Measurements from ENCODE around the gene FPGT.
A peak's percentile ranks its signal among the peaks of the same experiment; 100 is the strongest.
"Not testable (repeated sequence)": the region's sequence is repeated elsewhere in the genome, so short reads cannot be mapped to it uniquely, and the experiment has no call there.

Gene FPGT

DNA sequence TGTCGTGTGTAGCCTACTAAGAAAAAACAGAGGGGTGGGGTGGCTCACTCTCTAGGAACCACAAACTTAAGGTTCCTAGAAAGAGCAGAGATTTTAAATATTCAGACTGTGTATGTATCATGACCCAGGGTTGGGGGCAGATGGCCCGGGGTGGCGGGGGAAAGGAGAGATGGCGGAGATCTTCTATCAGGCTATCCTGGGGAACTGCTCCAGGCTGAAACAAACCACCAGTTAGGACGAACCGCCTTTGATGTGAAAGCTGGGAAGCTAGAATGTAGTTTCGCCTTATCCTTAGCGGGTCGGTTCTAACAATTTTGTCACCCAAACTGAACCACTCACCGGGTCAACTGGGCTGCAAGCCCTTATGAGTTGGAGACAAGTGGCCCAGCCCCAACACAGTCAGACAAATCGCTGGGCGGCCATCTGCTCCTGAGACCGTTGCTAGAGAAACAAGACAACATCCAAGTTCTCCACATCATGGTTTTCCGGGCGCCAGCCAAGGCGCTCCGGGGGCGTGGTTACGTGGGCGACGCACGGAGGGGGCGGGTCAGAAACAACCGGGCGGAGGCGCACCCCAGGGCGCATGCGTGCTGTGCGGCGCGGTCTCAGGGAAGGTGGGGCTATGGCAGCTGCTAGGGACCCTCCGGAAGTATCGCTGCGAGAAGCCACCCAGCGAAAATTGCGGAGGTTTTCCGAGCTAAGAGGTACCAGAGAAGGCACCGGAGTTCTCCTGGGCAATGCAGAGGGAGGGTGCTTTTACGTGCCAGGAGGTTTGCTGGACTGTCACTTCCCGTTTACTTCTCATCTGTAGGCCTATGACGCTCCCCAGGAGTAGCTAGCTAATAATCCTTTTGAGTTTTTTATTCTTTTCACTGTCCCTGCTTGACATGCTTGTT is at the start of gene FPGT, which contains the start of gene LRRIQ3:
TSS of gene FPGT (plus strand) at position 586 of the 896 bp plus-strand sequence. CDS start at position 623, 37 bp downstream.
TSS of gene LRRIQ3 (minus strand) at position 520 of the 896 bp plus-strand sequence. CDS start 14,492 bp downstream, outside the sequence.
- DNase-seq (ENCODE audit: low read depth): peak; percentile 93

DNA sequence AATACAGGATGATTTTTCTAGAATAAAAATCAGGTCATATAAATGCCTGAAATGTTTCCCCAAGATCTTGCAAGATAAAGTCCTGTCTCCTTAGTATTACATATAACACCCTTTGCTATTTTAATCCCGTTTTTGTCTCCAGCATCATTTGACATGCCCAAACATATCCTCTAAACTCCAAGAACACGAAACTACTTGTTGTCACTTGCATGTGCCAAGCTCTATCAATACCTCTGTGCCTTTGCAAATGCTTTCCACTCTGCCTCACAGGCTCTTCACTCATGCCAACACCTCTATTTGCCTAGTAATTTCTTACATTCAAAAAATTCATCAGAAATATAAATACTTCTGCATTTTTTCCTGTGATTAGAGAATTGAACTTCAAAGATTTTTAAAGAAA is 38.0 kb upstream of the FPGT start:
- no peak for DNase-seq (ENCODE audit: low read depth)

DNA sequence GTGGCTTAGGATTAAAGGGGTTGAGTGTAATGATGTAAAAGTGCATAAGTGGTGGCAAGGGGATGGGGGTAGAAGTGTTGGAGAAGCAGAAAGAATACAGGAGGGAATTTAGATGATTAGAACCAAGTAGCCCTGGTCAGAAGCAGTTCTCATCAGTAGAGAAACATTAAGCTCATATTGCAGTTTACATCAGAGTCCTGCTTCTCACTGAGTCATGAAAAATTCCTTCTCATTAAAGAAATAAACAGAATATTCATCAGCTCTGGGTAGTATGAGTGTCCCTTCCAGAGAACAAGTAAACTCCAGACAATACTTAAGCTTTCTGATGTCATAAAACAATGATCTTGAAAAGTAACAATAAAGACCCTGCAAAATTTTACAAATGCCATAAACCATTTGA is 36.5 kb upstream of the FPGT start:
- no peak for DNase-seq (ENCODE audit: low read depth)

DNA sequence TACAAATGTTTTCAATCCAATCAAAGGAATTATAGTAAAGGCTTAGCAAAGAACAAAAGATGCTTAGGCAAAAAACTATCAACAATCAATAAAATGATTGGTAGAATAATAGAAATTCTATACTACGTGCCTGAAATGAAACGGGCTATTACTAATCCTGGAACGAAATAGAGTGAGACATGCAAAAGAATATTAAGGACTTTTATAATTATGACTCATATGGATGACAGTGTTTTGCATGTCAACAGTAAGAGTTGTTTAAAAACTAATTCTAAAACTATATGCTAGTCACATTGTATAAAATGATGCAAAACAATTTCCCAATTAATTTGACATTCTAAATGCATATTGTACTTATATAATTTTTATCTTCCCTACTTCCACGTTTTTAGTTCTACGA is 35.7 kb upstream of the FPGT start:
- DNase-seq (ENCODE audit: low read depth): no peak

DNA sequence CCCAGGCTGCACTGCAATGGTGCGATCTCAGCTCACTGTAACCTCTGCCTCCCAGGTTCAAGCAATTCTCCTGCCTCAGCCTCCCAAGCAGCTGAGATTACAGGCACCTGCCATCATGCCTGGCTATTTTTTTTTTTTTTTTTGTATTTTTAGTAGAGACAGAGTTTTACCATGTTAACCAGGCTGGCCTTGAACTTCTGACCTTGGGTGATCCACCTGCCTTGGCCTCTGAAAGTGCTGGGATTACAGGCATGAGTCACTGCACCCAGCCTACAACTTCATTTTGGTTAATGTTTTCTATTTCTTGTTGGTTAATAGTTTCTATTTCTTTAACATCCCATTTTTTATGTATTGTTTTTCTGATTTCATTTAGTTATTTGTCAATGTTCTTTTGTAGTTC is 23.6 kb upstream of the FPGT start:
- DNase-seq (ENCODE audit: low read depth): not testable (repeated sequence)

DNA sequence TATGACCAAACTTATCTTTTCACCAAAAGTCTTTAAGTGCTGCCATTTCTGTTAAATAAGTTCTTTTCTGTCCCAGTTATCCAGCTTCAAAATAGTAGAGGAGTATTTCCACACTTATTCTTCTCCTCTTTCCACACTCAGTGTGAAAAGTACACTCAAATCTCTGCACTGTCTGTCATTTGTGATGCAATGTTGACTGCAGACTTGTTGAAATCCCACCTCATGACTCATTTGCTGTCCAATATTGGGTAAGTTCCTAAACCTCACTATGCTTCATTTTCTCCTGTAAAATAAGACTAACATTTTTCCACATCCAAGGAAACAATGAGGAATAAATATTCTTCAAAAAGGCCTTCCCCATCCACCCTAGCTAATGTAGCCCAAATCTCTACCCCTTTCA is 17.6 kb upstream of the FPGT start:
- no peak for DNase-seq (ENCODE audit: low read depth)

DNA sequence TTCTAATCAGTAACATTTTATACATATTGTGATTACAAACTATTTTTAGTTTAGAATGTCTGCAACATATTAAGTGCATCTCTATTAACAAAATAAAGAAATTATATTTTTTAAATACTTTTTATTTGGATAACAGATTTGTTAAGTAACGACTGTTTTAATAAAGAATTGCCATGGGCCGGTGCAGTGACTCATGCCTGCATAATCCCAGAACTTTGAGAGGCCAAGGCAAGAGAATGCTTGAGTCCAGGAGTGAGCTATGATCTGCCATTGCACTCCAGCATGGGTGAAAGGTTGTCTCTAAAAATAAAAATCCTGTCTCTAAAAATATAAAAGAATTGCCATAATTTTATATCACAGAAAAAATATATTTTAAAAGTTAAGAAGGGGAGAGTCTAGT is 4.1 kb upstream of the FPGT start:
- DNase-seq (ENCODE audit: low read depth): no peak

DNA sequence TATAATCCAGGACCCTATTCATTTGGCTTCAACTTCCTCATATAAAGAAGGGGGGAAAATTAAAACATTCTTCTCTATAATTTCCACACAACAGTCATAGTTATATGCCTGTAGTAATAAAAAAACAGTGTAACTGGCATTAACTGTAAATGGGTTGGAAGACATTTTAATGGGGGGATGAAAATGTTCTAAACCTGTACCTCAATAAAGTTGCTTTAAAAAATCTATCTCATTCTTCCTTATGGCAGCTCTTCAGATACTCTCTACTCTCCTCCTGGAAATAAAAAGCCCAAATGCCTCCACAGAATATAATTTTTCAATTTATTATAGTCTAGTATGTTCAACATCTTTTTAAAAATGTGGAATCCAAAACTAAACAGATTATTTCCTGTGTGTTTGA is 2.7 kb upstream of the FPGT start:
- DNase-seq (ENCODE audit: low read depth): no peak

DNA sequence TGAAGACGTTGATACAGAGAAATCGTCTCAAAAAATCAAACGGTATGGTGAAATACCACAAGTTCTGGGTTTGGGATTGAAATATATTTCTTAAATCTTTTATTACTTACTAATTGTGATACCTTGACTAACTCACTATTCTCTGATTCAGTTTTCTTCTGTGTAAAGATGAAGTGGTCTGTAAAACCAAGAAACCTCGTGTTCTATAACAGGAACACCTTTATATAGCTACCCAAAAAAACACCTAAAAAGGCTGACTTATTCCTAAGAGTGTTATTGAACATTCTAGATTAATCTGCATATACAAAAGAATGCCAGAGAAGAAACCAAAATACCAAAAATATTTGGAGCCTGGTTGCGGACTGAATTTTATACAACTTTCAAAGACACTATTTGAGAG is 787 bp upstream of the FPGT start:
- no peak for DNase-seq (ENCODE audit: low read depth)

DNA sequence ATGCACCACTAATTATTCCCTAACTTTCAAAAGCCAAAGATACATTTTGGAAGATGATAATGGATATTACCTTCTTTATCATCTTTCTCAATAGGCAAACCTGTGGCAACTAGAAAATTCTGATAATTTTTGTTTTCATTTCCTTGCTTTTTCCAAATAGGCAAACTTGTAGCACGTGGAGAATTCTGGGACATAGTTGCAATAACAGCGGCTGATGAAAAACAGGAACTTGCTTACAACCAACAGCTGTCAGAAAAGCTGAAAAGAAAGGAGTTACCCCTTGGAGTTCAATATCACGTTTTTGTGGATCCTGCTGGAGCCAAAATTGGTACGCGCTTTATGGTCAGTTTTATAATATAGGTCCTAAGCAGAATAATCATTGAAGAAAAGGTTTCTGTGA is 1.5 kb downstream of the FPGT start:
- no peak for DNase-seq (ENCODE audit: low read depth)

DNA sequence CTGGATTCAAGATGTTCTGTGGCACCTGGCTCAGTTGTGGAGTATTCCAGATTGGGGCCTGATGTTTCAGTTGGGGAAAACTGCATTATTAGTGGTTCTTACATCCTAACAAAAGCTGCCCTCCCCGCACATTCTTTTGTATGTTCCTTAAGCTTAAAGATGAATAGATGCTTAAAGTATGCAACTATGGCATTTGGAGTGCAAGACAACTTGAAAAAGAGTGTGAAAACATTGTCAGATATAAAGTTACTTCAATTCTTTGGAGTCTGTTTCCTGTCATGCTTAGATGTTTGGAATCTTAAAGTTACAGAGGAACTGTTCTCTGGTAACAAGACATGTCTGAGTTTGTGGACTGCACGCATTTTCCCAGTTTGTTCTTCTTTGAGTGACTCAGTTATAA is 7.2 kb downstream of the FPGT start:
- no peak for DNase-seq (ENCODE audit: low read depth)

DNA sequence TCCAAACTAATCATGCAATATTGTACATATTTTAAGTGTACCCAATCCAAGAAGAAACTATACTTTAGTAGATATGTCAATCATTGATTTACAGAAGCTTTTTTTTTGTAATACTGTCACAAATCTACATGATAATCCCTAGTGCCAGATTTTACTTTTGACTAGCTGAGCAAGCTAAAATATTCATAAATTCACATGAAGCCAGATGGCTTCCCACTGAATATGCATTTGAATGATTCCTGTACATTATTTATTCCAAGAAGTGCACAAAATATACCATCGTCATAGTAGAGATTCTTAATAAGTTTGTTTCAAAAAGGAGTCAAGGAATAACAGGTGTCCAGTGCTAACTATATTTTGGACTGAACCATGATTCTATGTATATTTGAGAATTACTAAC is 17.2 kb downstream of the FPGT start:
- no peak for DNase-seq (ENCODE audit: low read depth)

DNA sequence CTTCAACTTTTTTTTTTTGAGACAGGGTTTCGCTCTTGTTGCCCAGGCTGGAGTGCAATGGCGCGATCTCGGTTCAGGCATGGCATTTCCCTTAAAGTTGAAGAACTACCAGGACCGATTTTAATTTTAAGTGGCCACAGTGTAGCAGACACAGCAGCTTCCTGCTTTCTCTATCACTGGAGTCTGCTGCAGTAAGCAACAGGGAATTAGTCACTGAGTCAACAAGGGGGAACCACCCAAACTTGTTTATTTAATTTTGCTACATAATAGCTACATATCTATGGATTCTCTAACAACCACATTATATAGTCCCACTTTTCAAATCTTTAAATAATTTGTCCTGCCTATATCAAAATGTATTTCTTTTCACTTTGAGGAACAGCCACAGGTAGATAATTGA is 24.7 kb downstream of the FPGT start:
- DNase-seq (ENCODE audit: low read depth): no peak

DNA sequence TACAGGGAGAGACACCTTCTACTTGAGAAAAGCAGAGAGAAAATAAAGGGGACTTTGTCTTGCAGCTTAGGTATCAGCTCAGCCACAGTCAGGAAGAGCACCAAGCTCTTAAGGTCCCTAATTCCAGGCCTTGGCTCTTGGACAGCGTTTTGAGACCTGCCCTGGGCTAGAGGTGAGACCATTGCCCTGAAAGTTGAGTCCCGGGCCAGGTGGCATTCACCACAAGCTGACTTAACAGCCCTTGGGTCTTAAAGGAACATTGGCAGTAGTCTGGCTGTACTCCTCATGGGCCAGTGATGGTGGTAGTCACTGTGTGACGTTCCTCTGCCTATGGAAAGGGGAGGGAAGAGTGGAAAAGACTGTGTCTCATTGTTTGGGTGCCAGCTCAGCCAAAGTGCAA is 25.4 kb downstream of the FPGT start:
- no peak for DNase-seq (ENCODE audit: low read depth)

DNA sequence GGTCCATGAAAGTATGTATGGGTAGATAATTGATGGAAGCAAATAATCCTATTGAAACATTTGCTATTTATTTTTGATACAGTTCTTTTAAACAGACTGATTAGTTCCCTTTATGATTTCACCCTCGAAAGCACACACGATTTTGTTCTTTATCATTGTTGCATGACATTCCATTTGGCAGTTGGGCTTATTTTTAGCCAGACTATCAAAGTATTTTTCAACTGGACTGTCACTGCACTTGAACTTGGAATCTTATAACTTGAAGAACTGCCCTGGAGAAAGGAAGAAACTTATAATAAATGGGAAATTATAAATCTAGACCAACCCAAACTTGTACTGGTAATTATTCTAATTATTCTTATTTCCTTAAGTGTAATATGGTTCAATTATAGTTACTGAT is 37.1 kb downstream of the FPGT start, which contains the start of gene TNNI3K:
TSS of gene TNNI3K (plus strand) at position 235 of the 400 bp plus-strand sequence. CDS start at position 300, 65 bp downstream.
- no peak for DNase-seq (ENCODE audit: low read depth)

DNA sequence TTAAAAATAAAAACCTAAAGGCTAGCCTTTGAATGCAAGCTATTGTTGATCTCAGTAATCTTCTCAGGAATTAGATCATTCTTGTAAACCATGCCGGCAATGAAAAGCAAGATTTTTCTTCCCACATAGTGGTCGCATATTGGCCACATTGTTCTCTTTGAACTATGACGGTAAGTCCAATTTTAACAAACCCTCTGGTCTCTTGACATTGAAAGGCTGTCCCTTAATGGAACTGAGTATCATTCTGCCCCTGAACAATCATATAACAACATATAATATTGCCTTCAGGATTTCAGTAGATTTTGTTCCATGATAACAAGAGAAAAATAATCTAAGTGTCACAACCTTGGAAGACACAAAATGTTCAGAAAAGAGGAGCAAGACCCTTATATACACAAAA is 38.4 kb downstream of the FPGT start:
- no peak for DNase-seq (ENCODE audit: low read depth)

DNA sequence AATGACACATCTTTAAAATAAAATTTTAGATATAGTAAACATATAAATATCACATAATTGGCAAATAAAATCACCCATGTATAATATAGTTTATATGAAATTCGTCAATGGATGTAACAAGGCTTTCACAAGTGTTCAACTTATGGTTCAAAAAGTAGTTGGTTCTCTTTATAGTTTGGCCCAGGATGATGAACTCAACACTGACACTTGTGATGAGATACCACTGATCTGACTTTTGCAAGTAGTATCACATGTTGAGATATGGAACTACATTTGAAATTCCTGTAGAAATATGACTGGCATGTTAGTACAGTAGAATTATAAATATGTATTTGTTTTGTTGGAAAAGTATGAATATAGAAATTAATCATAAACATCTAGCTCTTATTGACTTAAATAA is 39.0 kb downstream of the FPGT start:
- DNase-seq (ENCODE audit: low read depth): no peak

DNA sequence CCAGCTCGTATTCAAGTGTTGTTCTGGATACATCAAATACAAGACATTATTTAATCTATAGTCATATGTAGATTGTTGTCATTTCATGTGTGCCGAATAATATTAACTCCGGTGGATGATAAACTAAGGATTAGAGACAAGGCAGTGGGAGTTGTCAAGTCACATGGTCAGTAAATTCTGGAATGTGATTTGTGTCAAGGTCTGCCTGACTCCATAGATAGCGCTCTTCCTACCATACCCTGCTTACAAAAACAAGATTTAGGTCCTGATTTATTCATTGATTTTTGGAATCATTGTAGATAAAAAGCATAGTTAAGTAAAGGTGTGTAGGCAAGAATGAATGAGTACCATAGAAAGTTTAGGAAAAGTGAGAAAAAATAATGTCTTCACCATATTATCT is 39.7 kb downstream of the FPGT start:
- DNase-seq (ENCODE audit: low read depth): no peak

DNA sequence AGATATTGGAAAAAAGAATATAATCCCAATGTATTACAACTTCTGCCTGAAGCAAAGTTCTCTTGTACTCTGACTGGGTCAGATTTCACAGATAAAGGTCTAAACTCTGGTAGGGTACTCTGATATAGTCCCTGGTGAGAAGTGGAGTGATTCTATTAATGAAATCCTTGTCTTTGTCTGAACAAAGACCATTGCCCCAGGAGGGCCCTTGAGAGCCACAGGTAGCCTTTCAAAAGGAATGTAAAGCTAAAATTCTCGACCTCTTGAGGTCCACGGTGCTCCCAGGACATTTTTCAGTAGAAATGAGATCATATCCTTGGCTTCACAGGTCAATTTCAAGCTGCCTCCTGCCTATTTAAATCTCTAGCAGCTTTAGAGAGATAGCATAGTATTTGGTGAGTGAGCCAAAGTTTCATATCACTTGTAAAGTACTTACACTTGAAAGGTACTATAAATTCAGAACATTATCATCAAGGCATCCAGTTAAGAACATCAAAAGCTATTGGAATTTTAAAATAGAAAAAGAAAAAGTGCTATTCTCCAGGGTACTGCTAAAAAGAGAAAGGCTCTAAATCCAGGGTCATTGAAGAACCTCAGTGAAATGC is 47.2 kb downstream of the FPGT start:
- DNase-seq (ENCODE audit: low read depth): no peak

DNA sequence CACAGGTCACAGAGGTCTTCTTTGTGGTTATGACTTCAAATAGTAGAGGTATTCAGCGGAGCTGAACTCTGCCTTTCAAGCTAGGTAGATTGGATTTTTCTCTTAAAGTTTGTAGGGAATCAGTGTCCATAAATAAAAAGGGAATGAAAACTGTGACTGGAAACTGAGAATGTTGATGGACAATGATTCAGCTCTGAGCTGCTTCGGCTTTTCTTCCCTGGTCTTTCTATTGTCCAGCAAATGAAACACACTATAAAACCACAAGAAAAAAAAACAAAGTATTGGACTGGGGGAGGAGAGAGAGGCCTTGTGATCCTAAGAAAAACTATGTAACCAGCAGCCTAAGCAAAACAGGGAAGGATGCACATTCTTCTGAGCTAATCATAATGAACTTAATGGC is 48.3 kb downstream of the FPGT start:
- no peak for DNase-seq (ENCODE audit: low read depth)

DNA sequence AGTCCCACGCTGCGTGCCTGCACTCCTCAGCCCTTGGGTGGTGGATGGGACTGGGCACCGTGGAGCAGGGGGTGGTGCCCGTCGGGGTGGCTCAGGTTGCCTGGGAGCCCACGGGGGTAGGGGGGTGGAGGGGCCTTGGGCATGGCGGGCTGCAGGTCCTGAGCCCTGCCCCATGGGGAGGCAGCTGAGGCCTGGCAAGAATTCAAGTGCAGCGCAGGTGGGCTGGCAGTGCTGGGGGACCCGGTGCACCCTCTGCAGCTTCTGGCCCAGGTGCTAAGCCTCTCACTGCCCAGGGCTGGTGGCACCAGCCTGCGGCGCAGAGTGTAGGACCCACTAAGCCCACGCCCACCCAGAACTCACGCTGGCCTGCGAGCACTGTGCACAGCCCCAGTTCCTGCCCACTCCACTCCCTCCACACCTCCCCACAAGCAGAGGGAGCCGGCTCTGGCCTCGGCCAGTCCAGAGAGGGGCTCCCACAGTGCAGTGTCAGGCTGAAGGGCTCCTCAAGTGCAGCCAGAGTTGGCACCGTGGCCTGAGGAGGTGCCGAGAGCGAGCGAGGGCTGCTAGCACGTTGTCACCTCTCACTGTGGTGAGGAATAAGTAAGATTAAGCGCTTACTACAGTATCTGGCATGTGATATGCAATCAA is 50.0 kb downstream of the FPGT start:
- DNase-seq (ENCODE audit: low read depth): no peak

DNA sequence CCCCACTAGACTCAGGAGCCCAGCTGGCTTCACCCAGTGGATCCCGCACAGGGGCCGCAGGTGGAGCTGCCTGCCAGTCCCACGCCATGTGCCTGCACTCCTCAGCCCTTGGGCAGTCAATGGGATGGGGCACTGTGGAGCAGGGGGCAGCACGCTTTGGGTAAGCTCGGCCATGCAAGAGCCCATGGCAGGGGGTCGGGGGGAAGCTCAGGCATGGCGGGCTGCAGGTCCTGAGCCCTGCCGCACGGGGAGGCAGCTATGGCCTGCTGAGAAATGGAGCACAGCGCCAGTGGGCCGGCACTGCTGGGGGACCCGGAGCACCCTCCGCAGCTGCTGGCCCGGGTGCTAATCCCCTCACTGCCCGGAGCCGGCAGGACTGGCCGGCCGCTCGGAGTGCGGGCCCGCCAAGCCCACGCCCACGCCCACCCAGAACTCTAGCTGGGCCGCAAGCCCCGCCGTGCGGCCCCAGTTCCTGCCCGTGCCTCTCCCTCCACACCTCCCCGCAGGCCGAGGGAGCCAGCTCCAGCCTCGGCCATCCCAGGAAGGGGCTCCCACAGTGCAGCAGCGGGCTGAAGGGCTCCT is 55.3 kb downstream of the FPGT start:
- not testable (repeated sequence) for DNase-seq (ENCODE audit: low read depth)
